ENCODE measurements around the gene GLIS1.

- TF ChIP-seq CTCF (IDR thresholded peaks at IDR 0.05; ENCODE audit: low read depth, low read length, poor library complexity, severe bottlenecking) (no peak), EZH2phosphoT487 (IDR thresholded peaks at IDR 0.05; ENCODE audit: borderline replicate concordance, low read length) (no peak)
Observed at GRCh38 chr1:53586765-53587164, 152.2 kb downstream of the GLIS1 start.

Measured in DOHH2 (cell line).